ENCODE measurements around the gene IKZF1. TPM values are rescaled to one million over a fixed set of nuclear protein-coding genes. Genes with fewer than 3 reads are reported as not detected.
A peak's percentile ranks its signal among the peaks of the same experiment; 100 is the strongest.

The IKZF1 gene
- total RNA-seq, 3 donors from 2014 or later = 7.8 to 14.9 (median 8.8) TPM

GRCh38 chr7:50352751-50353150 is 48.2 kb downstream of the IKZF1 start:
- intact Hi-C loops (cut with DNase I, micrococcal nuclease) = no loop called here
- TF ChIP-seq CTCF (IDR thresholded peaks at IDR 0.05) = no peak
- Histone ChIP-seq H3K9me3 (no peaks in the 10 kb centered on the region), H3K4me3 (no peak overlapping the region), H3K4me1 (ENCODE audit: low read depth) (no peaks in the 10 kb centered on the region), H3K36me3 (ENCODE audit: low read depth) (no peaks in the 10 kb centered on the region)
- DNase-seq (no peak), ATAC-seq (no peak)

GRCh38 chr7:50353201-50353600 is 48.7 kb downstream of the IKZF1 start:
- no peak for DNase-seq
- TF ChIP-seq CTCF (IDR thresholded peaks at IDR 0.05) = no peak
- Histone ChIP-seq H3K9me3 (no peaks in the 10 kb centered on the region), H3K4me3 (no peak overlapping the region), H3K4me1 (ENCODE audit: low read depth) (no peaks in the 10 kb centered on the region), H3K36me3 (ENCODE audit: low read depth) (no peaks in the 10 kb centered on the region)
- intact Hi-C loops (cut with DNase I, micrococcal nuclease) = no loop called here
- ATAC-seq = no peak

GRCh38 chr7:50353894-50354595 is 49.5 kb downstream of the IKZF1 start:
- Histone ChIP-seq H3K4me3 (no peak overlapping the region), H3K9me3 (no peaks in the 10 kb centered on the region), H3K36me3 (ENCODE audit: low read depth) (no peaks in the 10 kb centered on the region), H3K4me1 (ENCODE audit: low read depth) (no peaks in the 10 kb centered on the region)
- TF ChIP-seq CTCF (IDR thresholded peaks at IDR 0.05) = no peak
- DNase-seq (no peak), ATAC-seq (no peak)
- intact Hi-C loops (cut with DNase I, micrococcal nuclease) = no loop called here

- no peaks in the 10 kb centered on the region for H3K9me3 ChIP-seq
- H3K4me3 ChIP-seq = no peak overlapping the region
- no peak for ATAC-seq
- no peak for DNase-seq
- TF ChIP-seq CTCF (IDR thresholded peaks at IDR 0.05) = no peak
- intact Hi-C loops (cut with DNase I, micrococcal nuclease) = no loop called here
- no peaks in the 10 kb centered on the region for H3K4me1 ChIP-seq (ENCODE audit: low read depth)
- no peaks in the 10 kb centered on the region for H3K36me3 ChIP-seq (ENCODE audit: low read depth)
Observed at GRCh38 chr7:50355817-50356178, 51.3 kb downstream of the IKZF1 start.

- no peak for TF ChIP-seq CTCF (IDR thresholded peaks at IDR 0.05)
- no peak for DNase-seq
- ATAC-seq = peak; percentile 28
Observed at GRCh38 chr7:50356212-50356944, 51.9 kb downstream of the IKZF1 start.

More at GRCh38 chr7:50356212-50356944, 51.9 kb downstream of the IKZF1 start:
- H3K4me3 ChIP-seq = no peak overlapping the region
- H3K4me1 ChIP-seq (ENCODE audit: low read depth) = no peaks in the 10 kb centered on the region
- H3K36me3 ChIP-seq (ENCODE audit: low read depth) = no peaks in the 10 kb centered on the region
- no peaks in the 10 kb centered on the region for H3K9me3 ChIP-seq
- intact Hi-C loops (cut with DNase I, micrococcal nuclease) = no loop called here
